Lung (tissue), 12 donors: ENCODE measurements around the gene NCOA1. TPM values are rescaled to one million over a fixed set of nuclear protein-coding genes. Genes with fewer than 3 reads are reported as not detected.

Experiments
- ATAC-seq: fragments of 200-7000 bp; cut with Tn5 transposase; one replicate; pipeline ENCODE4 v1.9.1; 2020; ENCODE audit warnings: moderate number of reproducible peaks; ENCODE audit not compliant: insufficient read depth, low FRiP score
- DNase-seq, 3 donors: peaks; one replicate each; pipeline ENCODE4 v3.0.0-alpha.2; 2013 to 2017
- H3K27ac ChIP-seq, 2 donors: one replicate each; pipeline ENCODE4 v1.5.1; 2013; ENCODE audit warnings: mild to moderate bottlenecking in 2 of 2, moderate library complexity in 2 of 2, control low read depth in 1 of 2, inconsistent platforms in 1 of 2, low read depth in 1 of 2, low read length in 1 of 2
- H3K27me3 ChIP-seq, 3 donors: one replicate each; pipeline ENCODE4 v1.5.1; 2013; ENCODE audit warnings: low read length in 2 of 3; ENCODE audit not compliant: control insufficient read depth in 3 of 3, insufficient read depth in 3 of 3
- H3K36me3 ChIP-seq, 4 donors: one replicate each; pipeline ENCODE4 v1.5.1; 2013; ENCODE audit warnings: low read length in 4 of 4, mild to moderate bottlenecking in 1 of 4, moderate library complexity in 1 of 4; ENCODE audit not compliant: control insufficient read depth in 4 of 4, insufficient read depth in 4 of 4
- H3K4me1 ChIP-seq, 5 donors: one replicate each; pipeline ENCODE4 v1.5.1; 2013; ENCODE audit warnings: low read length in 5 of 5, mild to moderate bottlenecking in 2 of 5, moderate library complexity in 1 of 5; ENCODE audit not compliant: control insufficient read depth in 5 of 5, insufficient read depth in 5 of 5
- H3K4me3 ChIP-seq: one replicate; pipeline ENCODE4 v1.5.1; 2013; ENCODE audit warnings: mild to moderate bottlenecking, control low read depth, moderate library complexity
- H3K9ac ChIP-seq, 2 donors: one replicate each; pipeline ENCODE4 v1.5.1; 2013; ENCODE audit warnings: low read length in 2 of 2, control low read depth in 1 of 2; ENCODE audit not compliant: insufficient read depth in 1 of 2
- H3K9me3 ChIP-seq, 4 donors: one replicate each; pipeline ENCODE4 v1.5.1; 2013; ENCODE audit warnings: low read length in 3 of 4, mild to moderate bottlenecking in 1 of 4, moderate library complexity in 1 of 4; ENCODE audit not compliant: control insufficient read depth in 4 of 4, insufficient read depth in 3 of 4
- CTCF ChIP-seq: IDR thresholded peaks from 2 replicates; pipeline ENCODE4 v1.5.1; 2012; ENCODE audit warnings: mild to moderate bottlenecking; ENCODE audit errors: control extremely low read depth, extremely low read depth
- WGBS, 2 donors: extraction: QIAGEN DNeasy Blood & Tissue Kit; methylation state at CpG; one replicate each; pipeline ENCODE4 v1.1.7; 2013; 5-methylcytosine and 5-hydroxymethylcytosine counted together
- polyA plus RNA-seq, 2 donors: library from polyadenylated mRNA; stranded (reverse); fragments of 200-250 nt; gene quantifications; one replicate each; pipeline ENCODE4 v1.2.1, GENCODE V29; 2013
- total RNA-seq, 2 donors: library from RNA; depleted of rRNA in 1 of 2; stranded (reverse); fragments of >200 nt in 1 of 2; gene quantifications; one replicate each; pipeline ENCODE4 v1.2.1, GENCODE V29; 2014 to 2021
- donor health status: control.
- donor health status: control.
- donor health status: Bipolar disorder and iron deficiency.
- donor health status: healthy.
- donor health status: DM: yes; HTN: yes; CAD: no.

Gene NCOA1
- total and polyA plus RNA-seq, 4 donors = 8.3 to 123 (median 27.3) TPM

GRCh38 chr2:24814516-24814915, 323.5 kb downstream of the NCOA1 start:
- Histone ChIP-seq H3K4me1 (peaks cover 0 to 3% (median 0%) of the 10 kb centered on the region in 5 donors), H3K36me3 (peaks cover 3 to 28% (median 11%) of the 10 kb centered on the region in 4 donors), H3K27ac (no peak overlapping the region), H3K27me3 (no peaks in the 10 kb centered on the region), H3K4me3 (no peak overlapping the region), H3K9ac (no peak overlapping the region), H3K9me3 (no peaks in the 10 kb centered on the region)
- TF ChIP-seq CTCF = no peak
- DNase-seq (no peak), ATAC-seq (no peak)
- 89 to 98% methylated on average over 4 of the region's 4 CpGs for WGBS, 2 donors

GRCh38 chr2:24815171-24815570, 324.1 kb downstream of the NCOA1 start:
- Histone ChIP-seq H3K4me1 (peaks cover 0 to 3% (median 0%) of the 10 kb centered on the region in 5 donors), H3K27ac (no peak overlapping the region), H3K27me3 (no peaks in the 10 kb centered on the region), H3K9ac (no peak overlapping the region), H3K36me3 (peaks cover 3 to 29% (median 14%) of the 10 kb centered on the region in 4 donors), H3K9me3 (no peaks in the 10 kb centered on the region), H3K4me3 (no peak overlapping the region)
- no peak for DNase-seq
- TF ChIP-seq CTCF = no peak
- no peak for ATAC-seq
- WGBS, 2 donors = 94 to 95% methylated on average over 4 of the region's 4 CpGs

- ATAC-seq = no peak
- no peak for TF ChIP-seq CTCF
- Histone ChIP-seq H3K27ac (no peak overlapping the region), H3K9ac (no peak overlapping the region), H3K36me3 (peaks cover 3 to 42% (median 21%) of the 10 kb centered on the region in 4 donors), H3K4me1 (peaks cover 0 to 3% (median 0%) of the 10 kb centered on the region in 5 donors), H3K27me3 (no peaks in the 10 kb centered on the region), H3K9me3 (no peaks in the 10 kb centered on the region), H3K4me3 (no peak overlapping the region)
- no peak for DNase-seq
- 93 to 94% methylated on average over 6 of the region's 6 CpGs for WGBS, 2 donors
Observed at GRCh38 chr2:24816404-24816803, 325.4 kb downstream of the NCOA1 start.

GRCh38 chr2:24816884-24817283, 325.8 kb downstream of the NCOA1 start:
- ATAC-seq = no peak
- peaks cover 0 to 3% (median 0%) of the 10 kb centered on the region in 5 donors for H3K4me1 ChIP-seq
- DNase-seq = no peak

More at GRCh38 chr2:24816884-24817283, 325.8 kb downstream of the NCOA1 start:
- Histone ChIP-seq H3K27ac (no peak overlapping the region), H3K4me3 (no peak overlapping the region), H3K9me3 (no peaks in the 10 kb centered on the region), H3K27me3 (no peaks in the 10 kb centered on the region), H3K9ac (no peak overlapping the region), H3K36me3 (peaks cover 3 to 44% (median 22%) of the 10 kb centered on the region in 4 donors)
- 66 to 76% methylated on average over 4 of the region's 4 CpGs for whole genome bisulfite sequencing, 2 donors
- no peak for TF ChIP-seq CTCF
